CD14-positive monocyte (primary cell): ENCODE results near the gene SMARCA4. TPM values are rescaled to one million over a fixed set of nuclear protein-coding genes. Genes with fewer than 3 reads are reported as not detected.

Experiments
- DNase-seq, 3 donors: peaks; one replicate each; pipeline ENCODE4 v3.0.0-alpha.2; 2011 to 2022
- H2AFZ ChIP-seq: 2 replicates; pipeline ENCODE4 v1.6.0; 2012; ENCODE audit warnings: mild to moderate bottlenecking, low read depth, low read length, inconsistent platforms; ENCODE audit not compliant: insufficient read depth, poor library complexity, severe bottlenecking
- H3K27ac ChIP-seq, 2 donors: 1 replicate in 1 of 2; 2 replicates in 1 of 2; pipeline ENCODE4 v1.5.1; 2012 to 2013; ENCODE audit warnings: low read length in 2 of 2, control low read depth in 1 of 2, inconsistent platforms in 1 of 2, low read depth in 1 of 2, mild to moderate bottlenecking in 1 of 2
- H3K27me3 ChIP-seq, 2 donors: one replicate each; pipeline versions ENCODE4 v1.6.0 to v1.6.1; 2011 to 2013; ENCODE audit warnings: low read length in 2 of 2; ENCODE audit not compliant: control insufficient read depth in 2 of 2, insufficient read depth in 2 of 2
- H3K36me3 ChIP-seq, 2 donors: replicated peaks in 1 of 2; 1 replicate in 1 of 2; 2 replicates in 1 of 2; pipeline versions ENCODE4 v1.5.1 to v1.6.1; 2012 to 2013; ENCODE audit warnings: low read length in 2 of 2, control low read depth in 1 of 2, inconsistent platforms in 1 of 2, mild to moderate bottlenecking in 1 of 2; ENCODE audit not compliant: insufficient read depth in 2 of 2, control insufficient read depth in 1 of 2
- H3K4me1 ChIP-seq, 2 donors: 1 replicate in 1 of 2; 2 replicates in 1 of 2; pipeline versions ENCODE4 v1.5.1 to v1.6.1; 2012 to 2013; ENCODE audit warnings: low read length in 2 of 2, control low read depth in 1 of 2, inconsistent platforms in 1 of 2, mild to moderate bottlenecking in 1 of 2, moderate library complexity in 1 of 2; ENCODE audit not compliant: insufficient read depth in 2 of 2, control insufficient read depth in 1 of 2
- H3K4me2 ChIP-seq: replicated peaks from 2 replicates; pipeline ENCODE3; 2012; ENCODE audit warnings: low read length, moderate library complexity, mild to moderate bottlenecking; ENCODE audit not compliant: poor library complexity, severe bottlenecking; ENCODE audit errors: extremely low read depth
- H3K4me3 ChIP-seq, 3 experiments: fragments of 200-600 bp in 1 of 3; sonication (generic) in 1 of 3; replicated peaks in 1 of 3; 1 replicate in 2 of 3; 2 replicates in 1 of 3; pipeline ENCODE4 v1.5.1; 2011 to 2013; ENCODE audit warnings: low read length in 3 of 3, mild to moderate bottlenecking in 3 of 3, control low read depth in 2 of 3, low read depth in 2 of 3, inconsistent platforms in 1 of 3, moderate library complexity in 1 of 3
- H3K79me2 ChIP-seq: 2 replicates; pipeline ENCODE4 v1.6.0; 2012; ENCODE audit warnings: mild to moderate bottlenecking, control low read depth, inconsistent platforms, low read length, moderate library complexity; ENCODE audit not compliant: insufficient read depth
- H3K9ac ChIP-seq: 2 replicates; pipeline ENCODE4 v1.6.0; 2017; ENCODE audit warnings: low read length, mild to moderate bottlenecking; ENCODE audit not compliant: insufficient read depth, poor library complexity, severe bottlenecking
- H3K9me3 ChIP-seq, 2 donors: replicated peaks in 1 of 2; 1 replicate in 1 of 2; 2 replicates in 1 of 2; pipeline versions ENCODE4 v1.5.1 to v1.6.1; 2012 to 2013; ENCODE audit warnings: low read length in 2 of 2, control low read depth in 1 of 2; ENCODE audit not compliant: control insufficient read depth in 1 of 2, insufficient read depth in 1 of 2
- H4K20me1 ChIP-seq: 2 replicates; pipeline ENCODE4 v1.6.0; 2012; ENCODE audit warnings: mild to moderate bottlenecking, low read length, control low read depth, moderate library complexity; ENCODE audit not compliant: insufficient read depth
- H3K27ac Mint-ChIP-seq, 7 donors: one replicate each; pipeline ENCODE4 v1.8.0; 2020; ENCODE audit warnings: mild to moderate bottlenecking in 7 of 7, mixed read lengths in 7 of 7, moderate library complexity in 6 of 7, inconsistent platforms in 2 of 7
- H3K27me3 Mint-ChIP-seq, 3 donors: one replicate each; pipeline ENCODE4 v1.8.0; 2021 to 2022; ENCODE audit warnings: low read depth in 3 of 3, mild to moderate bottlenecking in 3 of 3, mixed read lengths in 3 of 3, moderate library complexity in 3 of 3, inconsistent platforms in 1 of 3
- H3K36me3 Mint-ChIP-seq, 2 donors: one replicate each; pipeline ENCODE4 v1.8.0; 2020; ENCODE audit warnings: mixed read lengths in 2 of 2, inconsistent platforms in 1 of 2, mild to moderate bottlenecking in 1 of 2
- H3K4me1 Mint-ChIP-seq: one replicate; pipeline ENCODE4 v1.8.0; 2020; ENCODE audit warnings: mild to moderate bottlenecking, mixed read lengths
- H3K4me3 Mint-ChIP-seq, 2 donors: one replicate each; pipeline ENCODE4 v1.8.0; 2020; ENCODE audit warnings: mild to moderate bottlenecking in 2 of 2, mixed read lengths in 2 of 2, moderate library complexity in 1 of 2
- H3K9me3 Mint-ChIP-seq, 7 donors: one replicate each; pipeline ENCODE4 v1.8.0; 2020 to 2022; ENCODE audit warnings: mixed read lengths in 7 of 7, mild to moderate bottlenecking in 6 of 7, moderate library complexity in 6 of 7, inconsistent platforms in 2 of 7
- CTCF ChIP-seq: fragments of 200-600 bp; IDR thresholded peaks from one replicate; pipeline ENCODE4 v1.8.0; 2022; ENCODE audit warnings: antibody characterized with exemption, mild to moderate bottlenecking
- WGBS: methylation state at CpG from one replicate; pipeline ENCODE4 v1.1.5; 2013; ENCODE audit warnings: missing lambda C conversion rate; ENCODE audit not compliant: insufficient coverage; 5-methylcytosine and 5-hydroxymethylcytosine counted together
- intact Hi-C, 2 donors: fragments of 100-400 bp; cut with micrococcal nuclease; formaldehyde crosslinking; loops; one replicate each; pipeline versions ENCODE4 v1.15.0 to v1.15.1; 2023
- polyA plus RNA-seq, 3 donors: library from polyadenylated mRNA; depleted of rRNA in 1 of 3; unstranded in 2 of 3; stranded (reverse) in 1 of 3; fragments of 300-500 nt in 2 of 3; fragments of >200 nt in 1 of 3; fragmentation: Illumina TruSeq in 2 of 3; gene quantifications; 1 replicate in 2 of 3; 2 replicates in 1 of 3; pipeline ENCODE4 v1.2.3, GENCODE V29; 2012 to 2021

SMARCA4 gene
- polyA plus RNA-seq, 3 donors, result 5.1 to 53.3 (median 7.0) TPM

- no peaks in the 10 kb centered on the region for H3K9me3 Mint-ChIP-seq
- no peaks in the 10 kb centered on the region for H3K36me3 Mint-ChIP-seq
- H3K9ac ChIP-seq, result no peak overlapping the region
- no peaks in the 10 kb centered on the region for H4K20me1 ChIP-seq
- no peaks in the 10 kb centered on the region for H3K79me2 ChIP-seq
- no peak overlapping the region for H3K4me3 ChIP-seq
- H3K36me3 ChIP-seq, result no peaks in the 10 kb centered on the region
- no peaks in the 10 kb centered on the region for H3K27me3 ChIP-seq
- H3K27ac ChIP-seq, result no peak overlapping the region
- H3K4me3 Mint-ChIP-seq, result no peak overlapping the region
- H2AFZ ChIP-seq, result no peak overlapping the region
- H3K9me3 ChIP-seq, result no peaks in the 10 kb centered on the region
- 100% methylated on average over 2 of the region's 4 CpGs for WGBS
- no peak overlapping the region for H3K4me2 ChIP-seq
- no peak overlapping the region for H3K27ac Mint-ChIP-seq
- DNase-seq, result no peak
- H3K4me1 ChIP-seq, result peaks cover 0 to 3% of the 10 kb centered on the region in 2 donors
- H3K27me3 Mint-ChIP-seq, result no peaks in the 10 kb centered on the region
- no peak for TF ChIP-seq CTCF
- intact Hi-C loops, result loop anchor here in 1 of 2 donors (10.0 kb wide), 1 partner anchor 60 kb away; no protein-coding TSS in a partner anchor
- H3K4me1 Mint-ChIP-seq, result peaks cover 1% of the 10 kb centered on the region
These were observed 15.6 kb upstream of the SMARCA4 start for GRCh38 chr19:10945264-10945663.

DNA sequence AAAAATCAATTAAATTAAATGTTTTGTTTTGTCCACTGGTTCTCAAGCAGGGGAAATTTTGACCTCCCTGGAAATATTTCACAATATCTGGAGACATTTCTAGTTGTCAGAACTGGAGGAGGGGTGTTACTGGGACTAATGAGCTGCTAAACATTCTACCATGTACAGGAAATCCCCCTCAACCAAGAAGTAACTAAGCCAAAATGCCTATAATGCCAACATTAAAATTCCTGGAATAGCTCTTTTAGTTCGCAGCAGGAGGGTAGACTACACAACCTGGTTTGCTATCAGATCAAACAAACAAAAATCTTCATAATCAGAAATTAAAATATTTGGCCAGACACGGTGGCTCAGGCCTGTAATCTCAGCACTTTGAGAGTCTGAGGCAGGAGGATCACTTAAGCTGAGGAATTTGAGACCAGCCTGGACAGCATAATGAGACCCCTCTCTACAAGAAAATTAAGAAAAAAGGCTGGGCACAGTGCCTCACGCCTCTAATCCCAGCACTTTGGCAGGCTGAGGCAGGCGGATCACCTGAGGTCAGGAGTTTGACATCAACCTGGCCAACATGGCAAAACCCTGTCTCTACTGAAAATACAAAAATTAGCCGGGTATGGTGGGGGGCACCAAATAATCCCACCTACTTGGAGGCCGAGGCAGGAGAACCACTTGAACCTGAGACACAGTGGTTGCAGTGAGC is 13.7 kb upstream of the SMARCA4 start:
- Mint-ChIP-seq H3K4me3 (no peak overlapping the region), H3K9me3 (peaks cover 0 to 4% (median 0%) of the 10 kb centered on the region in 7 donors), H3K27ac (no peak overlapping the region), H3K36me3 (no peaks in the 10 kb centered on the region), H3K27me3 (no peaks in the 10 kb centered on the region), H3K4me1 (no peaks in the 10 kb centered on the region)
- H3K4me3 ChIP-seq, result no peak overlapping the region
- no peak overlapping the region for H3K4me2 ChIP-seq
- H3K9ac ChIP-seq, result no peak overlapping the region
- no peak overlapping the region for H2AFZ ChIP-seq
- no peak for TF ChIP-seq CTCF
- H3K36me3 ChIP-seq, result no peaks in the 10 kb centered on the region
- no peaks in the 10 kb centered on the region for H4K20me1 ChIP-seq
- H3K79me2 ChIP-seq, result no peaks in the 10 kb centered on the region
- 94% methylated on average over 6 of the region's 6 CpGs for WGBS
- H3K27ac ChIP-seq, result no peak overlapping the region
- DNase-seq, result no peak
- no peaks in the 10 kb centered on the region for H3K27me3 ChIP-seq
- intact Hi-C loops, result loop anchor here in 1 of 2 donors (10.0 kb wide), 1 partner anchor 58 kb away; no protein-coding TSS in a partner anchor
- no peaks in the 10 kb centered on the region for H3K9me3 ChIP-seq
- peaks cover 0 to under 1% of the 10 kb centered on the region in 2 donors for H3K4me1 ChIP-seq
